Right renal pelvis (tissue), 4 donors: ENCODE results near the gene HOXD8. TPM values are rescaled to one million over a fixed set of nuclear protein-coding genes. Genes with fewer than 3 reads are reported as not detected.

ENCODE experiments used
- DNase-seq, 4 donors: peaks; one replicate each; pipeline ENCODE4 v3.0.0-alpha.2; 2013; ENCODE audit warnings: low read depth in 4 of 4, low spot score in 3 of 4, missing footprints in 1 of 4
- polyA plus RNA-seq, 4 donors: library from polyadenylated mRNA; unstranded; fragments of 120-200 nt; gene quantifications; one replicate each; pipeline ENCODE4 v1.2.1, GENCODE V29; 2013; ENCODE audit not compliant: insufficient read length in 4 of 4

HOXD8 gene
- polyA plus RNA-seq, 4 donors = 212 to 250 (median 235) TPM

DNA sequence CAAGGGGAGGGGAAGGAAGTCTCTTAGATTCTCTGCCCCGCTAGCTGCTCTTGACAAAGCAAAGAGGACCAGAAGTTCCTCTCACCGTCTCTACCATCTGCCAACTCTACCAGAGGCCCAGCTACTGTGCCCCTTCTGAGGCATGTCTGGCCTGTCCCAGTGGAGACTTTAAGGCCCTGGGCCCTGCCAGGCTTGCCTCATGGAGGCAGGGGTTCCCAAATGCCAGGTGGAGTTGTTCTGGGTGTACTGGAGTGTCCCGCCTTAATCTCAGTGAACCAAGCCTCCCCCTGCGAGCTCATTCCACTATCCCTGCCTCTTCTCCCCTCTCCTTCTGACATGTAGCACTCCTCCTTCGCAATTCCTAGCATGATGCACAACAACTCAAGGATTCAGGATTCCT, 27.7 kb upstream of the HOXD8 start:
- DNase-seq = no peak

DNA sequence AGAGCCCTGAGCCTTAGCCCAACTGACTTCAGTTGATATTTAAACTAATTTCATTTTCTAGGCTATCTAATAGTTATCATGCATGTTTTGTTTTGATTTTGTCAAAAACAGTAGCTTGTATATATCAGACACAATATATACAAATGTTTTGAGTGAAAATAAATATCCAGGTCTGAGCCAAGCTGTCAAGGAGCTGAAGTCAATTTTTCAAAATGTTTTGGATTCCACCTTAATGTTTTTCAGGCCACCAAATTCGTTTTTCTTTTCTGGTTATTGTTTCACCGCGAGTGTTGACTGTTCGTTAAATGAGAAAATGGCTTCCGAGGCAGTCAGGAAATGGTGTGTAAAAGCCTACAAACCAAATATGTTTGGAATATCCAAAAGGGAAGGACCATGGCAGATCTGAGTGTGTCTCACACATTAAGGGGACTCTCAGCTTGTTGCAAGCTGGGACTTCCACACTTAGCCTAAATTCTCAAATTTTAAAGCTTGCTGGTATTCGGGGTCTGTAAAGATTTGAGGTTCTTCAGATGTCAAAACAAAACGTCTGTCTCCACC, 27.1 kb upstream of the HOXD8 start:
- DNase-seq = no peak

DNA sequence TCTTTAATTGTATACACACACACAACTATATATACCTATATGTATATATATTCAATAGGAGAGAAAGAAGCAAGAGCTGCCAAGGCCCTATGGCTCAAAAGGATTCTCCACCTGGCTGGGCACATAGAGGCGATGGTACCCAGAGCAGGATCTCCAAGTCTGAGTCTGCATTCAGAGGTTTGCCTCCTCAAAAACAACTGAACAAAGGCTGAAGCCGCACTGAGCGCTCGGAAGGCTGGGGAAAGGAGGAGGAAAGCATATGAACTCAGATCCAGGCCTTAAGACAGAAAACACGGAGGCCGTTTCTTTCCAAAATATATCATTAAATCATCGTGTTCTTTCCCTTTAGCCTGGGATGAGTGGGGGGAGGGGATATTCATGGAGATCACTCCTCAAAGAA, 26.3 kb upstream of the HOXD8 start:
- no peak for DNase-seq

DNA sequence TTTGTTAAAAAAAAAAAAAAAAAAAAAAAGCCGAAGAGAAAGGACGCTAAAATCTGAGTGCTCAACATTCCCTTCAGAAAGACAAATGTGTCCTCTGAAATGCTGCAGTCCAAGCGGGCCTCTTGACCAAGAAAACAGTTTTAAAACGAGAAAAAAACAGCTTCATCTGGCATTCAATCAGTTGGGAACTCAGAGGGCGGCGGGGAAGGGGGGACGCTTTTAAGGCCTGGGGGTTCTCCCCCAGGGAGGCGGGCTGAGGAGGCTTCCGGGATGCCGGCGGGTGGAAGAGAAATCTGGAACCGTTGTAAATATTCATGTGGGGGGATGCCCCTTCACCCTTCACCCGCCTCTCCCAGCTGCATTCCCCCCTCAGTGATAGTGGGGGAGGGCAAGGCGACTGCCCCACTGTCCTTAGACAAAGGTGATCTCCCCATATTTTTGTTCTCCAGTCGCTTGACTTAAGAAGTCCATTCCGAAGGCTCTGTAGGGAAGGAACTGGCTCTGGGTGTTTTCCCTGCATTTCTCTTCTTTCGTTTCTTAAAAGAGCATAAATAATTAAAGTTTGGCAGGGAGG, 25.7 kb upstream of the HOXD8 start:
- no peak for DNase-seq

DNA sequence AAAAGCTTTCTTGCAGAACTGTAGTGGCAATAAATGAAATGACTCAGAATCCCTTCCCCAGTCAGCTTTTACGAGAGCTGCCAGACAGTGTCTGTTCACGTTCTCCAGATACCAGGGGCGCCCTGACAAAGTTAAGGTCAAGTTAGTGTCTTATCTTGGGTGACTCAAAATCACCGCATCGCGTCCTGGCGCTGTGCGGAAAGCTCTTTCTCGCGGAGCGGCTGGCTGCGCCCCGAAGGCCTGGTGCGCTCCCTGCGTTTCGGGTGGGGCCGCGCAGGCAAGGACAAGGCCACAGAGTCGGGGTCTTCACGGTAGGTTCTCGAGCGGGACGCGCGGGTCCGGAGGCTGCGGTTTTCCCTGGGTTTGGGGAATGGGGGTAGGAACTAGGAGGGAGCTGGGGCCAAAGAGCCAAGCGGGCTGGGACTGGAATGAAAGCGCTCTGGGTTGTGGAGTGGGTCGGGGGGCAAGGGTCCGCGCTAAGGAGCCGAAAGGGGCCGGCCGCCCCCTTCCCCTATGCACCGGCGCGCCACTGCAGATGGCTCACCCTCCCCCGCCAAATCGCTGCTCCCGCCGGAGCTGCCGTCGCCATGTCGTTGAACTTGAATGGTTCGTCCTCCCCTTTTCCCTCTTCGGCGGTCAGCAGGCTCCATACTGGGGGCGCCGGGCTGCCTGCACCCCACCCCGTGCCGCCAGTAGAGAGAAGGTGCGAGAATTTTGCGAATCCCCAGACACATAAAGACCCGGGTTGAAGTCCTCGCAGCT, 25.0 kb upstream of the HOXD8 start:
- DNase-seq = no peak

DNA sequence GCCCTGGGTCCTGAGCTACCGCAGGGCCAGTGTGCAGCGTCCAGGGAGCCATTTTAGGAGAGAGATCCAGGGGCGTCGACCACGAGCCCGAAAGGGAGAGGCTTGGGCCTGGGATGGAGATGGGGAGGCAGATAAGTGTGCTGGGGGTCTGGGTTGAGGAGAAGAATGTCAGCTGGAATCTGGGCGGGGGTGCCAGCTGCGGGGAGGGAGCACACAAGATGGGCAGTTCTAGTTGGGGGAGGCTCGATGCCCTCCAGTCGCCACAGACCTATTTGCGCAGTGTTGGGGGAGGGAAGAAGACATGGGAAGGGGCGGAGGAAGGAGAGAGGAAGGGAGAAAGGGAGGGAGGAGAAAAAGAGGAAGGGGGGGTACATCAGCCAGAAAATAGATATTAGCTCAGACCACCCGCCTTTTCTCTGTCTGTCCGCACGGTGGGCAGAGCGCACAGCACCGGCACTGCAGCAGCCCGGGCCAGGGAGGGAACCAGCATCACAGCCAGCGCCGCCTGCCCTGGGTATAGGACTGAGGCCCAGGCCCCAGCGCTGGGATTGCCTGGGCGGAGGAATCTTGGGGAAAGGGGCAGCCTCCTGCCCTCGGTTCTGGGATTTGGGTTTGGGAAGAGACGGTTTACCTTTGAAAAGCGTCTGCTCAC, 24.3 kb upstream of the HOXD8 start:
- DNase-seq = no peak

DNA sequence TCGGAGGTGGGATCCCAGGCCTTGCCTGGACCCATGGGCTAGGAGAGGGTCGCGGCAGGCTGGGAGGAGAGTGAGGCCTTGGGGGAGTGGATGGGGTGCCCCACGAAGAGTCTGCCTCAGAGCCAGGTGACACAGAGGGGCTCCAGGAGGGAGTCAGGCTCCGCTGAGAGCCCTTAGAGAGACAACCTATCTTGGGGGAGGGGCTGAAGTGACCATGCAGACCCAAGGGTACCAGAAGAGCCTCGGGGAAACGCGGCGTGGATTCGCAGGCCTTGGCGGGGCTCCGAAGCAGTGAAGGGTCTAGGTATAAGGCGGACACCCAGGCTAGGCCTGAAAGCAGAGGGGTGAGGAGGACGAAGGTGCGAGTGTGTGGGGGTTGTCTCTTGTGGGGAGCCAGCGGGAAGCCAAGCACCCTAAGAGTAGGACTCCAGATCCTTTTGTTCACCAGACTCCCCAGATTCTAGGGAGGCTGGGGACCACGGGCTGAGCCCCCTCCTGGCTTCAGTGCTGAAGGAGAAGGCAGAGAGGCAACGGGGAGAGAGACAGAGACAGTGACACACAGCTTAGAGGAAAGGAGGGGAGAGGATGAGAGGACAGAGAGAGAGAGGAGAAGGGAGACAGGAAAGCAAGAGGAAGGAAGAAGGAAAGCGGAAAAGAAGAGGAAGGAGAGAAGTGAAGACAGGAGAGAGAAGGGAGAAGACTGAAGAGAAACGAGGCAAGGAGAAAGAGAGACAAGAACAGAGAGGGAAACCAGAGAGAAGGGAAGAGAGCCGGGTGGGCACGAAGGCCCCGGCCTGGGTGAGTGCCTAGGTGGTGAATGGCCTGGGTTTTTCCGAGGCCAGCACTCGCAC, 23.6 kb upstream of the HOXD8 start:
- no peak for DNase-seq

DNA sequence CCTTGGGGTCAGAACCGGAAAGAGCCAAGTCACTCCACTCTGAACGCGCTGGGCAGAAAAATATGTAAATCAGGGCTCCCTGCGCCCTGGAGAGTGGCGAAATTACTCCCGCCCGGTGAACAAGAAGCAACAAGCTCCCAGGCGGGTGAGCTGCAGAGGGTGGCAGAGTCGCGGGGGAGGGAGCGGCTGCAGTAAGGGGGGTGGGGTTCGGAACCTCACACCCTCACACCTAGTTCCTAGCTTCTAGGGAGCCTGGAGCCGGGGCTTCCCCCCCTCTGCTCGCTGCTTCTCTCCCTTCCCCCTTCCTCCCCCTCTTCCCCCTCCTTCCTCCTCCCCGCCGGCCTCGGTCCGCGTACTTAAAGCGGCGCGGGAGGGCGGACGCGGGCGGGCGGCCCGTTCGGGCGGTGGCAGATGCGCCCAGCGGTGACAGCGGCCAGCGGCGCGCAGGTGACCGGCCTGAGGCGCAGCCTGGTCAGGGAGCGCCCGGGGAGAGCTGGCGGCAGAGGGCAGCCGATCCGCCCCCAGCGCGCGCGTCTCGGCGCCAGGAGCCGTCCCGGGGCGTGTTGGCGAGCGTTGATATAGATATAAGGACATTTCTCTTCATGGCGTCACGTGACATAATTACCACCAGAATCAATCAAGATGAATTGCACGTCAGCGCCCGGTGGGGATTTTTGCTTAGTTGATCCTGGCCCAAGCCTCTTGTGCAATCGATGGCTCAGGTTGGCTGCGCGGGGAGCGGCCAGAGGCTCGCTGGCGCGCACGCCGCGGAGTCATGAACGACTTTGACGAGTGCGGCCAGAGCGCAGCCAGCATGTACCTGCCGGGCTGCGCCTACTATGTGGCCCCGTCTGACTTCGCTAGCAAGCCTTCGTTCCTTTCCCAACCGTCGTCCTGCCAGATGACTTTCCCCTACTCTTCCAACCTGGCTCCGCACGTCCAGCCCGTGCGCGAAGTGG, 22.6 kb upstream of the HOXD8 start, which contains the start of gene HOXD11:
TSS of gene HOXD11 (plus strand) at position 700 of the 959 bp plus-strand sequence. CDS start at position 776, 76 bp downstream.
- no peak for DNase-seq

DNA sequence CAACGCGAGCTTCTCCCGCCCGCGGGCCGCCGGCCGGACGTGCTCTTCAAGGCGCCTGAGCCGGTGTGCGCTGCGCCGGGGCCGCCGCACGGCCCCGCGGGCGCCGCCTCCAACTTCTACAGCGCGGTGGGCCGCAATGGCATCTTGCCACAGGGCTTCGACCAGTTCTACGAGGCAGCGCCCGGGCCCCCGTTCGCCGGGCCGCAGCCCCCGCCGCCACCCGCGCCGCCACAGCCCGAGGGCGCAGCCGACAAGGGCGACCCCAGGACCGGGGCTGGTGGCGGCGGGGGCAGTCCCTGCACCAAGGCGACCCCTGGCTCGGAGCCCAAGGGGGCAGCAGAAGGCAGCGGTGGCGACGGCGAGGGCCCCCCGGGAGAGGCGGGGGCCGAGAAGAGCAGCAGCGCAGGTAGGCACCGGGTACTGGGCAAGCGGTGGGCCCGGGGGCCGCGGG, 21.7 kb upstream of the HOXD8 start:
- DNase-seq = no peak

DNA sequence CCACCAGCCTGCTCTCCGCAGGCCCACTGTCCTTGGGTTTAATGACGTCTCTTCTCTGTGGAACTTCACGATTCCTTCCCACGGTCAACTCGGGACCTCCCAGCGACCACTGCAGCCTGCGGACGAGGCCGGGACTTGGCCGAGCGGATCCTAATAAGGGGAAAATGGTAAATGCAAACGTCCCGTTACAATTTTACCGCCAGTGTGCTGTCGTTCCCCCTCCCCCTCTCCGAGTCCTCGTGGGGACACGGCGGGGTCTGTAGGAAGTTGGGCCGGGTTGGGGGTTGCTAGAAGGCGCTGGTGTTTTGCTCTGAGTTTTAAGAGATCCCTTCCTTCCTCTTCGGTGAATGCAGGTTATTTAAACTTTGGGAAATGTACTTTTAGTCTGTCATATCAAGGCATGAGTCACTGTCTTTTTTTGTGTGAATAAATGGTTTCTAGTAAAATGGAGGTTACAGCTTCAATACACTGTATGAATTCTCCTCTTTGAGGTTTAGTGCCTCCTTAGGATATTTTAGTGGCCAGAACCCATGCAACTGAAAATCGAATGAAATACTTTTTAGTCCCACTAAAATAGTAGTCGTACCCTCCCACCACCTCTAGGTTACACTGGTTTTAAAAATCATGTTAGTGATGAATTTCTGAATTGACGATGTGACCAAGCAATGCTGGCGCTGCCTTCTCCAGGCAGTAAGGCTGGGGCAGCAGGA, 20.2 kb upstream of the HOXD8 start:
- no peak for DNase-seq

DNA sequence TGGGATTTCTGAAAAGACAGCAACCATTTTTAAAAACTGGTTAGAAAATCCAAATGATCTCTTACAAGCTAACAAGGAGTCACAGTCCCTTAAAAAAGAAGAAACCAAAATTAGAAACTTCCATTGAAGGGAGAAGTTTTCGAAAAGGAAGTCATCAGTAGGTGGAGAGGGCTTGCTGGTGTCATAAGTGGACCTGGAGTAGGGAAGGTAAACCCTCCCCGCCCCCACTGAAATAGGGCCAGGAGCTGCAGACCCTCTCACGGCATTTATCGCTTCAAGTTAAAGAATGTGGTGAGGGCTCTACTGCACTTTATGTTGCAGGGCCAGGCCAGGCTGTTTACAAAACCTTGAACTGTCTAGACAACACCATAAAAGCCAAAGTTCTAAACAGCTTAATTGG, 19.6 kb upstream of the HOXD8 start:
- DNase-seq = no peak

DNA sequence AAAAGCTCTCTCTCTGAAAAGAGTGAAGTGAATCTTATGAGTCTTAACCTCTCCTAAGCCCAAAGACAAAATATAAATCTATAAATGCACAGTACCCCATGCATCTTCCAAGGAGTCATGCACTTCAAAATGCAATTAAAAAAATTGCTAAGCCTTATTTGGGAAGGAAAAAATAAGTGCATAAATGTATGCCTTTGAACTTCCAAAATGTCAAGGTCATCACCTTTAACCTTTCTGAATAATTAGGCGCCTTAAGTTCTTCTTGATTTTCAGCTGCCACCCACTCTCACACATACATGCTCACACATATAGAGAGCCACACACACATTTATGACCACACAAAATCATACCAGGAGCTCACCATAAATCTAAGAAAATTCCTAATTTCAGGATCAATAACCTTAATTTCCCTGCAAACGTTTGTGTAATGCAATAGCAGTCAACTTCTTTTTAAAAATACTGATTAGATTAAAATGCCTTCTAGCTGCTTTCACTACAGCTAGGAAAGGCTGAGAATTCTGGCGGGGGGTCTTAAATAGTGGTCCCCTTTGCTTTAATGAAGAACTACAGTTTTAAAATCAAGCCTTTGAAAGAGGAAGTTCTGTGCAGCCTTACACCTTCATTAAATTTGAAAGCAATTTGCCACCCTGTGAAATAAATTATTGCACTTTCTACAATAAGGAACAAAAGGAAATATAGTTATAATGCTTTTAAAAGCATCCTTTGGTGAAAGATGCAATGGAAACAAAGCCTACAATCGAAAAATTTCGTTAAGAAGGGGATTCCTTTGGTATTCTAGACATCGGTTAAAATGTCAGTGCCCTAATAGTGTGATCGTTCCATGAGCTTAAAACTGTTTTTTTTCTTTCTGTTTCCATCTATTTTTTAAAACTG, 18.8 kb upstream of the HOXD8 start:
- DNase-seq = no peak

DNA sequence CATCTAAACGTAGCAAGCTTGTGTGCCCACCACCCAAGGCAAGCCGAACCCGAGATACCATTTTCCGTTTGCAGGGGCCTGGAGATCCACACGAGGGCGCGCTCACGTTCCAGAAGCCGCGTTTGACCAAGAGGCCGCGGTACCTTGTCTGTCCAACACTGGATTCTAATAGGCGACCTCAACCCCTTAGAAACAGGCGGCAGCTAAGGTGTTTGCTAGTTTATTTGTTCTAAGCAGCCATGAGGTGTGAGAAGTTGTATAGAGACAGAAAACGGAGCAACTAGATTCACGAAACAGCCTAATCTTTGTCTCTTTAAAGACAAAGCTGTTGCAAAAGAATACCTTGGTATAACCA, 18.2 kb upstream of the HOXD8 start:
- no peak for DNase-seq

DNA sequence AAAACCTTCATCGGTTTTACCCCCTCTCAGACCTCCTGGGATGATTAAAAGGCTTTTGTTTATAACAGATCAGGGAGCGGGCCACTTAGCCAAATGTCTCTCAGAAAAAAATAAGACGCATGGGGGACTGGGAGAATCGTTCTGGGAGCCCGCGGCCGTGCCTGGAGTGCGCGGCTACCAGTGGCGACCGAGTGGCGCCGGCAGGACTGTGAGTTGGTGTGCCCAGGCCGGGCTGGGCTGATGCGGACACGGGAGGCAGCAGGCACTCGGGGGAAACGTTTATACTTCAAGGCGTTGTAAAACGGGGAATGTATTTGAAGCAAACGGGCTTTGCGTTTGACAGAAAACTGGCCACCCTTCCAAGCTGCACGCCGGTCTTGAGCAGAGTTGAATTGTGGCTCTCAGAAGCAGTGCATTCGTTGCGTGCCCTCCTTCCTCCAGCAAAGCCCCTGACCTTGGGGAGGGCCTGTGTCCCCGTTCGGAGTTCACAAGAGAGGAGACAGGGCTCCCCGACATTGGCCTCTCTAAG, 17.6 kb upstream of the HOXD8 start:
- DNase-seq = no peak

DNA sequence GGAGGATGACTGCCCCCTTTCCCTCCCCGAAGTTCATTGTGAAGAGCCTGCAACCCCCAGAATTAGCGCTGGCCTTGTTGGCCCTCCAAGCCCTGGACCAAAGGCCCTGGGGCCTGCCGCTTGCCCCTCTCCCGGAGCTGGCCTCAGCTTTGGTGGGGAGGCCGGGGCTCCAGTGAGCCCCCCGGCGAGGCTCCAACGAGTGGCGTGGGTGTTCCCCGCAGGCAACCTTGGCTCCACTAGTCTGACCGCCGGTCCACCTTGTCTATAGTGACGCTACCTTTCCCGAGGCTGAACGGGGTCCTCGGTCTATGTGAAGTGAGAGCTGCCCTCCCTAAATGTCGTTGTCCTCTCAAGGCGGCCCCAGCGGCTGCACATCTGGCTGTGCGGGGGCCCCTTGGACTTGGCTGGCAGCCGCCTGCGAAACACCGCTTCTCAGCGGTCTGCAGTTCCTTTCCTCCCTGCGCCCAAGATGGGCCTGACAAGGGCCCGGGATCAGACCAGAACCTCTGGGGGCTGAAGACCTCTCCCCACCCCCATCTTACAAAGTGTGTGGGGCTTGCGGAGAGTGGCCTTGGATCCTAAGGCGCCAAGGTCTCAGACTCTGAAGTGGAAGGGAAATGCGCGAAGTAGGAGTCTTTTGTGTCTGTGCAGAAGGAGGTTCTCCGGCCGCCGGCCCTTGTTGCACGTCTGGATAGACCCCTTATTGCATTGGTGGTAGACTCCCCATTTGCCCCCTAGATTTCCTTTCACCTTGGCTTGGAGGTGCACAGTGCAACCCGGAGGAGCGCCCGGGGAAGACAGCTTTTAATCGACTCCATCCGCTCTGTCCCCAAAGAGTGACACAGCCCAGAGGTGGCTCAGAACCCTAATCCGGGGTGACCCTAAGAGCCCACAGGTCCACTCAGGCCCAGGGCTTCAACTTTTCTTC, 16.9 kb upstream of the HOXD8 start:
- no peak for DNase-seq

DNA sequence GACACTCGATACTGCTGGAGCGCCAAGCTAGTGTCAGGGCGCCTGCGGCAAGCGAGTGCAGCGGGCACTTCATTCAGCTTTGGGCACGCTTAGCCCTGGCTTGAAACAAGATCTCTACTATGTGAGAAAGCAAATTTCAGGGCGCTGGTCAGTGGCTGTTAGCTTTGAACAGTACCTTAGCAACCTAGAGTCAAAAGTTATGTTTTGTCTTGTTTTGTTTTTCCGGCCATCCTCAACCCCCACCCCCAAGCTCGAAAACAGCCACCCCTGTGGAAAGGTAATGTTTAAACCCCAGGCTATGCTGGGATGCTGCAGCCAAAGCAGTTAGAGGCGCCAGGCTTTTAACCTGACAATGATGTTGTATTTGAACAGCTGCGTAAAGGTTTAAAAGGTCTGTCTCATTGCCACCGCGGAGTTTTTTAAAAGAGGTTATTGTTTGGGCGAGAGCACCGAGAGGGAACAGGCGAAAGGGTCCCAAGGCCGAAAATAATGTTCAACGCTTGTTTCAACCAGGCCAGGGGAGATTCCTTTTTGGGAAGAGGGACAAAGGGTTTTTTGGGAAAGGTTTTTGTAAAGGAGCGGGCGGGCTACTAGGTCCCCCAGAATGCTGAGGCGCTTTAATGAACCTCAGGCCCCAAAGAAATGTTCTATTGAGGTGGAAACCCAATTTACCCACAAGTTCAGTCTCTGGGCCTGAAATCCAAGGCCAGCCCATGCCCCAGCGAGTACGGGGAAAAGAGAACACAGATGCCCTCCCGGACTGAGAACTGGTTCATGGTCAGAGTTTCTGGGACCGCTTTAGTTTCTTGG, 15.2 kb upstream of the HOXD8 start:
- DNase-seq = no peak
